ENCODE measurements around the gene NOC4L.

NOC4L gene

GRCh38 chr12:132143336-132144071, 753 bp upstream of the NOC4L start:
- DNase-seq (ENCODE audit: extremely low read depth, insufficient read length), result no peak
- TF ChIP-seq, protein P1, sequence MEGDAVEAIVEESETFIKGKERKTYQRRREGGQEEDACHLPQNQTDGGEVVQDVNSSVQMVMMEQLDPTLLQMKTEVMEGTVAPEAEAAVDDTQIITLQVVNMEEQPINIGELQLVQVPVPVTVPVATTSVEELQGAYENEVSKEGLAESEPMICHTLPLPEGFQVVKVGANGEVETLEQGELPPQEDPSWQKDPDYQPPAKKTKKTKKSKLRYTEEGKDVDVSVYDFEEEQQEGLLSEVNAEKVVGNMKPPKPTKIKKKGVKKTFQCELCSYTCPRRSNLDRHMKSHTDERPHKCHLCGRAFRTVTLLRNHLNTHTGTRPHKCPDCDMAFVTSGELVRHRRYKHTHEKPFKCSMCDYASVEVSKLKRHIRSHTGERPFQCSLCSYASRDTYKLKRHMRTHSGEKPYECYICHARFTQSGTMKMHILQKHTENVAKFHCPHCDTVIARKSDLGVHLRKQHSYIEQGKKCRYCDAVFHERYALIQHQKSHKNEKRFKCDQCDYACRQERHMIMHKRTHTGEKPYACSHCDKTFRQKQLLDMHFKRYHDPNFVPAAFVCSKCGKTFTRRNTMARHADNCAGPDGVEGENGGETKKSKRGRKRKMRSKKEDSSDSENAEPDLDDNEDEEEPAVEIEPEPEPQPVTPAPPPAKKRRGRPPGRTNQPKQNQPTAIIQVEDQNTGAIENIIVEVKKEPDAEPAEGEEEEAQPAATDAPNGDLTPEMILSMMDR (IDR thresholded peaks at IDR 0.05; ENCODE audit: insufficient read depth, low read length, poor library complexity, severe bottlenecking), result no peak
- H3K4me3 ChIP-seq (replicated peaks; ENCODE audit: low read depth, low read length), result peak overlapping the region; percentile 92
- H3K27me3 ChIP-seq (replicated peaks; ENCODE audit: control insufficient read depth, insufficient read depth, low read length), result no peaks in the 10 kb centered on the region
- peaks cover 38% of the 10 kb centered on the region for H3K36me3 ChIP-seq (ENCODE audit: control insufficient read depth, insufficient read depth, low read length)

GRCh38 chr12:132144810-132145168, 532 bp downstream of the NOC4L start:
- H3K36me3 ChIP-seq (ENCODE audit: control insufficient read depth, insufficient read depth, low read length), result peaks cover 31% of the 10 kb centered on the region
- TF ChIP-seq, protein P1 (IDR thresholded peaks at IDR 0.05; ENCODE audit: insufficient read depth, low read length, poor library complexity, severe bottlenecking), result peak; percentile 4
- no peak for DNase-seq (ENCODE audit: extremely low read depth, insufficient read length)

GRCh38 chr12:132145334-132145733, 1.1 kb downstream of the NOC4L start:
- H3K4me3 ChIP-seq (replicated peaks; ENCODE audit: low read depth, low read length), result peak overlapping the region; percentile 92
- no peaks in the 10 kb centered on the region for H3K27me3 ChIP-seq (replicated peaks; ENCODE audit: control insufficient read depth, insufficient read depth, low read length)
- peaks cover 26% of the 10 kb centered on the region for H3K36me3 ChIP-seq (ENCODE audit: control insufficient read depth, insufficient read depth, low read length)
- TF ChIP-seq, protein P1 (IDR thresholded peaks at IDR 0.05; ENCODE audit: insufficient read depth, low read length, poor library complexity, severe bottlenecking), result no peak
- DNase-seq (ENCODE audit: extremely low read depth, insufficient read length), result no peak

More at GRCh38 chr12:132144810-132145168, 532 bp downstream of the NOC4L start:
- Histone ChIP-seq H3K27me3 (replicated peaks; ENCODE audit: control insufficient read depth, insufficient read depth, low read length) (no peaks in the 10 kb centered on the region), H3K4me3 (replicated peaks; ENCODE audit: low read depth, low read length) (peak overlapping the region; percentile 92)

- Histone ChIP-seq H3K36me3 (ENCODE audit: control insufficient read depth, insufficient read depth, low read length) (peaks cover 18% of the 10 kb centered on the region), H3K27me3 (replicated peaks; ENCODE audit: control insufficient read depth, insufficient read depth, low read length) (no peaks in the 10 kb centered on the region), H3K4me3 (replicated peaks; ENCODE audit: low read depth, low read length) (no peak overlapping the region)
- TF ChIP-seq, protein P1 (IDR thresholded peaks at IDR 0.05; ENCODE audit: insufficient read depth, low read length, poor library complexity, severe bottlenecking), result no peak
- DNase-seq (ENCODE audit: extremely low read depth, insufficient read length), result no peak
Measured at GRCh38 chr12:132146098-132146497, 1.8 kb downstream of the NOC4L start.

DNA sequence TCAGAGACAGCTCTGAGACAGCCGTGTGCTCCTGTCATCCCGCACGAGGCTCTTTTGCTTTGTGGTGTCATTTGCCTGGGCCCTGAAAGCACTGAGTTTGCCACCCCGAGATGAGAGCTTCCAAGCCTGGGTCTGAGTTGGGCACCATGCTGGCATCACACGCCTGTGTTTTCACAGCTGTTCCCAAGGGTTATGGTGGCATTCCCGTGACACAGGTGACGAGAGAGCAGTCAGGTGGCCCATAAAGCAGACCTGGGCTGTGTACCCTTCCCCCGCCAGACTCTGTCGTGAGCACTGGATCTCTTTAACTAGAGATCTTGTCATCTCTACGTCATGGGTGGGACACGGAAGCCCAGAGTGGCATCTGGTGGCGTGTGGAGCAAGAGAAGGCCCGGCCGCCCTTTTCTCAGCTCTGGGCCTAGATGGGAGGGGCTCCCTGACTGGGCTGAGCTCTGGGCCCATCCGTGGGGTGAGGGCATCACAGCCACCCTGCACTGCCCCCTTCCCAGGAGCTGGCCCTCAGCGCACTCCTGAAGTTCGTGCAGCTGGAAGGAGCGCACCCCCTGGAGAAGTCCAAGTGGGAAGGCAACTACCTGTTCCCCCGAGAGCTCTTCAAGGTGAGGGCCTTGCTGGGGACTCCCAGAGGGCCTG, 2.6 kb downstream of the NOC4L start:
- DNase-seq (ENCODE audit: extremely low read depth, insufficient read length), result no peak
- TF ChIP-seq, protein P1 (IDR thresholded peaks at IDR 0.05; ENCODE audit: insufficient read depth, low read length, poor library complexity, severe bottlenecking), result no peak
- Histone ChIP-seq H3K27me3 (replicated peaks; ENCODE audit: control insufficient read depth, insufficient read depth, low read length) (no peaks in the 10 kb centered on the region), H3K4me3 (replicated peaks; ENCODE audit: low read depth, low read length) (no peak overlapping the region), H3K36me3 (ENCODE audit: control insufficient read depth, insufficient read depth, low read length) (peaks cover 15% of the 10 kb centered on the region)
